Cerebellar nuclear complex (tissue), 1 donor: Measurements from ENCODE around the gene RHOA.
"Not testable (repeated sequence)": the region's sequence is repeated elsewhere in the genome, so short reads cannot be mapped to it uniquely, and the experiment has no call there.

ENCODE experiments used
- DNase-seq, 2 experiments: peaks; one replicate each; lab custom pipeline; 2025; lab: John Stamatoyannopoulos, UW

RHOA gene

DNA sequence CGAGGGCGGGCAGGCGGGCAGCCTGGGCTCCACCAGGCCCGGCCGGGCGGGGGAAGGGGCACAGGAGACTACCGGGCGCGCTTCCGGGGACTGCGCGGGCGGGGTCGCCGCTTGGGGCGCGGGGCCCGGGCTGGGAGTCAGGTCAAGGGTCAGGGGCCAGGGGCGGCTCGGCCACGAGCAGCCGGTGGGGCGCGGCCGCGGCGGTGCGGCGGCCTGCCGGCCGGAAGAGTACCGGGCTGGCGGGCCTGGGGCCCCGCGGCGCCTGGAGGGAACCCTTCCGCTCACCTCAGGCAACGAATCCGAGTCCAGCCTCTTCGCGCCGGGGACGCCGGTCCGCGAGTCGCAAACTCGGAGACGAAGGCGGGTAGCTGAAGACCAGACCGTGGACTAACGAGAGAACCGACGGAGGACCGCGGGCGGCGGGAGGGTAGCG is 225 bp downstream of the RHOA start:
- no peak for DNase-seq

DNA sequence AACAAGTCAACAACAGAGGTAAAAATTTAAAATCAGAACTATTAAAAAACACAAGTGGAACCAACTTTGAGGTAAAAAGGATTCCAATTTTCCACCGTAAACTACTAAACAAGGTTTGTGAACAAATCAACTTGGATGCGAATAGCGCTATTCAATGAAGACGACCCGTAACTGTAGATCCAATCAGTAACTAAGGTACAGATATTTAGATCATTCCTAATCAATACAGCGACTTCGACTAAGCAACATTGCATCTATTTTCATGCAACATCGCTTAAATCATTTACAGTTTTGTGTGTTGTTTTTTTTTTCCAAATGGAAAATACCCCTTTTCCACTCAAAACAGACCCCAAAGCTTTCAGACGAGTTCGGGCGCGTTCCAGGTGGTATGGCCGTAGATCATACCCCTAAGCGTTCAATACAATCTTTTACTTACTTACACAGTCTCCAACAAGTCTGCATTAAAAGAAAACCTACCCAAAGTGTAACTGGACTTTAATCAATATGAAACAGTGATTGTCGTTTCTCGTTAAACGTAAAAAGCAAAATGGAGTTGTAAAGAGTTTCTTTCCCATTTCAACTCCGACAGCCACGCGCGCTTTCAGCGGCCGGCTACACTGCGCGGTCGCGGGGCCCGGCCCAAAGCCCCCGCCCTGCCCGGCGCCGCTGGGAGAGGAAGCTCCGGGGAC is 786 bp downstream of the RHOA start:
- no peak for DNase-seq

DNA sequence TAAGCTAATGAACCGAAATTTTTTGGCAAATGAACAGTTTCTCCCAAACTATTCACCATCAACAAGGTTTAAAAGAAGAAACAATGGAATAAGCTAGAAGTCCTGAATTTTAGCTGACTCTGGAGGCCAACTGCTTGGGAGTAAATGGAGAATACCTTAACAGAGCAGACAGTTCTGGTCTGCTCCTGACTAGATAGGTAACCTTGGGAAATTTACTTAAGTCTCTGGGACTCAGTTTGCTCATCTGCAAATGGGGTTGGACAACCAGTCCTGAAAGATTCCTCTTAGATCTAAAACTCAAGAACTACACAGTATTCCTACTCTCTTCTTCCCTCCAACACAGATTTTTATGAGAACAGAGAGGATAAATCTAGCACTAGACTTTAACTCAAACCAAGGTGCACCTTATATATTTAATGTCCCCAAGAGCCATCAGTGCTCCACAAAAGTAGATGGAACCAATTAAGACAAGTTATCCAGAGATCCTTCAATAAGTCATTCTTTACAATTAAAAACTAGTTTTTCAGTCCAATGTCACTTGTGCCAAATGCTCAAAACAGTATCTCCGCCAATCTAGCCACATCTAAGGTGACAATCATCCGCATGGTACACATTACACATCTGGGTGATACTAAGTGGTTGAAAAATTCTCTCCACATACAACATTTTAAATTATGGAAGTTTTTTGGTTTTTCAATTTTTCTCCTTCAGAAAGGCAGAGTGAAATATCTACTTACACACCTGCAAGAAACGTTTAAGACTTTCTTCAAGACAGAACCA is 1.5 kb downstream of the RHOA start:
- DNase-seq, result no peak

DNA sequence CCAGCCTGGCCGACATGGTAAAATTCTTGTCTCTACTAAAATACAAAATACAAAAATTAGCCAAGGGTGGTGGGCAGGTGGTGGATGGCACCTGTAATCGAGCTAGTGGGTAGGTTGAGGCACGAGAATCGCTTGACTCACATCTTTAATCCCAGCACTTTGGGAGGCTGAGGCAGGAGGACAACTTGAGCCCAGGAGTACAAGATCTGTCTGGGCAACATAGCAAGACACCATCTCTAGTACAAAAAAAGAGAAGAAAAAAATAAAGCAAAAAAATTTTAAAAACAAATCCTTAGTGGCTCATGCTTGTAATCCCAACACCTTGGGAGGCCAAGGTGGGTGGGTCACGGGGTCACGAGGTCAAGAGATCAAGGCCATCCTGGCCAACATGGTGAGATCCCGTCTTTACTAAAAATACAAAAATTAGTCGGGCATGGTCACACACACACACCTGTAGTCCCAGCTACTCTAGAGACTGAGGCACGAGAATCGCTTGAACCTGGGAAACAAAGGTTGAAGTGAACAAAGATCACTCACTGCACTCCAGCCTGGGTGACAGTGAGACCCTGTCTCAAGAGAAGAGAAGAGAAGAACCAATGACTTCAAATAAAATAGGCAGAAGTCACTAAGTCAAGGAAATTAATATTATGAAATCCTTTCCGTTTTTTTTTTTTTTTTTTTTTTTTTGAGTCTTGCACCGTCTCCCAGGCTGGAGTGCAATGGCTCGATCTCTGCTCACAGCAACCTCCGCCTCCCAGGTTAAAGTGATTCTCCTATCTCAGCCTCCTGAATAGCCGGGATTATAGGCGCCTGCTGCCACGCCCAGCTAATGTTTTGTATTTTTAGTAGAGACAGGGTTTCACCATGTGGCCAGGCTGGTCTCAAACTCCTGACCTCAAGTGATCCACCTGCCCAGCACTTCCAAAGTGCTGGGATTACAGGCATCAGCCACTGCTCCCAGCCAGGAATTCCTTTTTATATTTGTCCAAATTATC is 4.9 kb downstream of the RHOA start:
- DNase-seq, result no peak

DNA sequence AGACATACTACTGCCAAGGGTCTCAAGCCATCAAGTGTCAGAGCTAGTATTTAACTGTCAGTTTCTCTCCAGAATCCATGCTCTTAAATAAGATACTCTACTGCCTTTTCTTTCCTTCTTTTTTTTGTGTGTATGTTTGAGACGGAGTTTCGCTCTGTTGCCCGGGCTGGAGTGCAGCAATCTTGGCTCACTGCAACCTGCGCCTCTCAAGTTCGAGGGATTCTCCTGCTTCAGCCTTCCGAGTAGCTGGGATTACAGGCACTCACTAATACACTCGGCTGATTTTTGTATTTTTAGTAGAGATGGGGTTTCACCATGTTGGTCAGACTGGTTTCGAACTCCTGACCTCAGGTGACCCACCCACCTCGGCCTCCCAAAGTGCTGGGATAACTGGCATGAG is 6.2 kb downstream of the RHOA start:
- not testable (repeated sequence) for DNase-seq

DNA sequence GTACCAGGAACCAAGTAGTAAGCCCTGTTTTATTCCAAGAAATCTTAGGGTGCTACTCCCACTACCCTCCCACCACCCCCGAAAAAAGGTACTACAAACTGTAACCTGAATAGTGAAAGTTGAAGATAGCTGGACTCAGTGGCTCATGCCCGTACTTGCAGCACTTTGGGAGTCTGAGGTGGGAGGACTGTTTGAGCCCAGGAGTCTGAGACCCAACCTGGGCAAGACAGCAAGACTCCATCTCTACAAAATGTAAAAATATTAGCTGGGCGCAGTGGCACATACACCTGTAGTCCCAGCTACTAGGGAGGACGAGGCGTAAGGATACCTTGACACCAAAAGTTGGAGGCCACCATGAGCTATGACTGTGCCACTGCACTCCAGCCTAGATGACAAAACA is 7.9 kb downstream of the RHOA start:
- no peak for DNase-seq

DNA sequence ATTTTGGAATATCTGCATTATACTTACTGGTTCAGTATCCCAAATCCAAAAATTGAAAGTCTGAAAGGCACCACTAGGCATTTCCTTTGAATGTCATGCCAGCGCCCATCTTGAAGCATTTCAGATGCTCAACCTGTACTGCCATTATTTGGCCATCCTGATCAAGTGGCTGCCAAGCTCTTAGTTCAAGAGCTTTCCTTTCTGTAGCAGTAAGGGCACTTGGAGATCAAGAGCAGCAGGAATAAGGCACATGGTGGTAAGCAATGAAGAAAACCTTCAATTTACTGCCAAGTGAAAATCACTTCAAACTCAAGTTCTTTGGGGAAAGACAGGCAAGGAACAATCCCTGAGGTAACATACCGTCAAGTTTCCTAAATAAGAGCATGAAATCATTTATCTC is 10.0 kb downstream of the RHOA start:
- DNase-seq, result no peak

DNA sequence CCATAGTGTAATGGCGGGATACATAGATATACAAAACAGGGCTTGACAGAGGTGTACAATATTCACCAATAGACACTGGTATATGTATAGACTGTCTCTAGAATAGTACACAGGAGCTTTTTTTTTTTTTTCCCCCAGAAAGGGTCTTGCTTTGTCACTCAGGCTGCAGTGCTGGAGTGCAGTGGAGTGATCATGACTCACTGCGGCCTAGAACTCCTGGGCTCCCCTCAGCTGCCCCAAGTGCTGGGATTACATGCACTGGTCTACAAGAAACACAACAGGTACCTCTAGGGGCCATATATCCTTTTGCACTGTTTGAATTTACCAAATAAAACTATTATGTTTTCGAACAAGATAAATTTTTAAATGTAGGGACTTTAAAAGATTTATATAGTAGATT is 12.3 kb downstream of the RHOA start:
- DNase-seq, result no peak

DNA sequence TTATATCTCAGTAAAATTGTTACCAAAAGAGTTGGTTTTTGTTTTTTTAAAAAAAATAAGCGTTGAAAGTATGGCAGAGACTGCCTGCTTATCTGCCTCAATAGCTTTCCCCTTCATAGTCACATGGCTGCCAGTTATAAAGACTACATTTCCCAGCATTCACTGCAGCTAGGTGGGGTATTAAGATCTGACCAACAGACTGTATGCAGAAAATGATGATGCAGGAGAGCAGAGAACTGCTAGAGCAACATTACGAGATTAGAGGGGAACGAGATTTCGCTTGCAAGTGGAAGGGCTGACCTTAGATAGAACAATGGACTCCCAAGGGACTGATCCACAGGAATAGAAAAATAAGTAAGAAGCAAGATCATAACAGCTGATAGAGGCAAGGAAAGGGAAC is 14.3 kb downstream of the RHOA start:
- no peak for DNase-seq

DNA sequence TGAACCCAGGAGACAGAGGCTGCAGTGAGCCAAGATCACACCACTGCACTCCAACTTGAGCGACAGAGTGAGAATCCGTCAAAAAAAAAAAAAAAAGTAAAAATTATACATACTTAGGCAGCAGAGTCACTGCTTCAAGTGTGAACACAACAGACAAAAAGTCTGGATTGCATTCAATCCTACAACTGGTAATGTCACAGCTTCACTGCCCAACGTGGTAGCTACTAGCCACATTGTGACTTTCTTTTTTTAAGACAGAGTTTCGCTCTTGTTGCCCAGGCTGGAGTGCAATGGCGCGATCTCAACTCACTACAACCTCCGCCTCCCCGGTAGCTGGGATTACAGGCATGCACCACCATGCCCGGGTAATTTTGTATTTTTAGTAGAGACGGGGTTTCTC is 20.5 kb downstream of the RHOA start:
- not testable (repeated sequence) for DNase-seq

DNA sequence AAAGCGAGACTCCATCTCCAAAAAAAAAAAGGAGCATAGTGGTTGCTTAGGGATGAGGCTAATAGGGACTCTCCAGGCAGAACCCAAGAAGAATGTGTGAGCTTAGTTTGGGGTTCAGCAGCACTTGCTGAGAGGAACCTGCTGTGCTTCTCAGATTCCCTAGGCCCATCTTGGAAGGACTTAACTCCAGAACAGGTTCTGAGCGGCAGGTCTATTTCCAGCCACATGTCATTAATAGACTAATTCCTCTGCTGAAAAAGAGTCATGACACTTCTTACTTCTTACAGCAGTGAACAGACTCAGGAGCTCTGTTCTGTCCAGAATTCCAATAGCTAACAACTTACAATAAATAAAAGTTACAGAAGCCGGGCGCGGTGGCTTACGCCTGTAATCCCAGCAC is 22.5 kb downstream of the RHOA start:
- DNase-seq, result no peak

DNA sequence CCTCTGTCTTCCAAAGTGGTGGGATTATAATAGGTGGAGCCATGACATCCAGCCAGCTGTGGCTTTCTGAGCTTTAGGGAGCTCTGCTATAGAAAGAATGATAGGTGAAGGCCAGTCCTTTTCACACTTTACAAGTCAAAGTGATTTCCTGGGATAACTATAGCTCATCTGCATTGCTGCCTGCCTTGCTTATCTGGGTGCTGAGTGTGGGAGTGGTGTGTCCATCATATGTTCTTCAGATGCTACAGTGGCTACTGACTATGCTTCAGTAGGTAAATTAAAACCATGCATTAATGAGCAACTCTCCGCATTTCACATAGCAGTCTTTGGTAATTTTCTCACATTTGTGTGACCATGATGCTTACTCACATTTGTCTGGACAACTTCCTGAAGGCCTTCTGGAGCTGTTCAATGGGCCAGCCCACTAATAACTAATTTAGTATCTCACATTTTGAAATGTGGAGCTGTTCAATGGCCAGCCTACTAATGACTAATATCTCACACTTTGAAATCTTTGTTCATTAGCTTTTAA is 23.4 kb downstream of the RHOA start:
- DNase-seq, result no peak

DNA sequence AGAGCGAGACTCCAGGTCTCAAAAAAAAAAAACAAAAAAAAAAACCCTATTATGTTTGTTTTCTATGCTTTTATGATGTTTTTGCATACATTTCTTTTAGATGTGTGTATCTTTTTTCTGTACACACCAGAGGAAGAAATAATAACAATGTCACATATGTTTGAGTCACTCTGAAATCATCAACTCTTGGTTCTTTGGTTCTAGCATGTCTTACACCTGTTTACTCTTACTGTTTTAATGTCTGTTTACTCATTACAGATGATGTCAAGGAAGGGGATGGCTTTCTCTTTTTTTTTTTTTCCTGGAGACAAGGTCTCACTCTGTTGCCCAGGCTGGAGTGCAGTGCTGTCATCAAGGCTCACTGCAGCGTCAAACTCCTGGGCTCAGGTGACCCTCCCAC is 24.1 kb downstream of the RHOA start:
- DNase-seq, result no peak

DNA sequence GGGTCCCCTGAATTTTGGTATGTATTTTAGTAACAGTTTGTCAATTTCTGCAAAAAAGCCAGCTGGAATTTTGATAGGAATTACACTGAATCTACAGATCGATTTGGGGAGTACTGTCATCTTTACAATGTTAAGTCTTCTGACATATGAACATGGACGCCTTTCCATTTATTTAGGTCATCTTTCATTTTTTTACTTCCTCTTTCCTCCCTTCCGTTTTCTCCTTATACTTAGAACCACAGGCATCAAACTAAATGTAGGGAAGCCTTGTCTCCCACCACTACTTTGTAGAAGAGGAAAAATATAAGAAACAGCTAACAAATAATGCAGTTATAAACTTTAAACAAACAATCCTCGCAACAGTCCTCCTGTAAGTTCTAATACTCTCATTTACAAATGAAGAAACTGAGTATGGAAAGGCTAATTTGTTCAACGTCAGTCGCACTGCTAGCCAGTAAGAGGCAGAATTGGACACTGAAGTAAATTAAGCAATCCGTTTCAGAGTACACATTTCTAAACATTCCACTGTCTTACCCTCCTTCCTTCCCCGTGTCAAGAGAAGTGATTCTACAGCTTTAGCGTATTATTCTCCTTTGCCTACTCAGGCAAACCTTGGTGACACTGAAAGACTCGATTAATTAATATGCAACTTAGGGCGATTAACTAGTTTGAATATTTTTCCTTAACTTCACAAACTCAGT is 25.6 kb downstream of the RHOA start:
- DNase-seq, result no peak

DNA sequence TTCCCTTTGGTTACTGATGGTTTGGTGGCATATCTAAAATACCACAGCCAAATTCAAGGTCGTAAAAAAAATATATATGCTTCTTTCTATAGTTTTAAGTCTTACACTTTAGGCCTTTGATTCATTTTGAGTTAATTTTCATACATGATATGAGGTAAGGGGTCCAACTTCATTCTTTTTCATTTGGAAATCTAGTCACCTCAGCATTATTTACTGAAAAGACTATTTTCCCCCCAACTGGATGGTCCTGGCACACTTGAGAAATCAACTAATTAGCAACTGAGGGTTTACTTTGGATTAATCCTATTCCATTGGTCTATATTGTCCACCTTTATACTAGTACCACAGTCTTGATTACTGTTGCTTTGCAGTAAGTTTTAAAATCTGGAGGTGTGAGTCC is 26.2 kb downstream of the RHOA start:
- no peak for DNase-seq

DNA sequence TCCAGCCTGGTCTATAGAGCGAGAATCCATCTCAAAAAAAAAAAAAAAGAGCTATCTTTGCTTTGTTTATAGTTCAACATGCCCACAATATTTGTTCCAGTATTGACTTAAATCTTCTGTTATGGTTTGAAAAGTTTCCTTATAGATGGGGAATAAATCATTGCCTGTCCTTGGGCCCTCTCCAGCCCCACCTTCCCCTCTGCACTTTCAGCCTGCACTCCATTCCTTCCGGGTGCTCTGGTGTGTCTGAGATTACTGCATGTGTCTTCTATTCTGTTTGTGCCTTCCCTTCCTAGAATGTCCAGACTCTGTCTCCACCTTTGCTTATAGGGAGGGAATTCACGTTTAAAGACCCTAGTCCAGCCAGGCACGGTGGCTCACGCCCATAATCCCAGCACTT is 28.4 kb downstream of the RHOA start:
- DNase-seq, result no peak

DNA sequence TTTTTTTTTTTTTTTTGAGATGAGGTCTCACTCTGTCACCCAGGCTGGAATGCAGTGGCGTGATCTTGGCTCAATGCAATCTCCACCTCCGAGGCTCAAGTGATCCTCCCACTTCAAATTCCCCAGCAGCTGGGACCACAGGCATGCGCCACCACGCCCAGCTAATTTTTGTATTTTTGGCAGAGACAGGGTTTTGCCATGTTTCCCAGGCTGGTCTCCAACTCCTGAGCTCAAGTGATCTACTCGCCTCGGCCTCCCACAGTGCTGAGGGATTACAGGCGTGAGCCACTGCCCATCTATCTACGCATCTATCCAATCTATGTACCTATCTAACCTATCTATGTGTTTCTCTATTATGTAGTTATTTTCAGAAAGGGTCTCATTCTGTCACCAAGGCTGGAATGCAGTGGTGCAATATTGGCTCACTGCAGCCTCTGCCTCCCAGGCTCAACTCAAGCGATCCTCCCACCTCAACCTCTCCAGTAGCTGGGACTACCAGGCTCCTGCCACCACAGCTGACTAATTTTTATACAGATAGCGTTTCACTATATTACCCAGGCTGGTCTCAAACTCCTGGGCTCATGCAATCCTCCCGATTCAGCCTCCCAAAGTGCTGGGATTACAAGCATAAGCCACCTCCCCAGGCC is 33.4 kb downstream of the RHOA start:
- no peak for DNase-seq

DNA sequence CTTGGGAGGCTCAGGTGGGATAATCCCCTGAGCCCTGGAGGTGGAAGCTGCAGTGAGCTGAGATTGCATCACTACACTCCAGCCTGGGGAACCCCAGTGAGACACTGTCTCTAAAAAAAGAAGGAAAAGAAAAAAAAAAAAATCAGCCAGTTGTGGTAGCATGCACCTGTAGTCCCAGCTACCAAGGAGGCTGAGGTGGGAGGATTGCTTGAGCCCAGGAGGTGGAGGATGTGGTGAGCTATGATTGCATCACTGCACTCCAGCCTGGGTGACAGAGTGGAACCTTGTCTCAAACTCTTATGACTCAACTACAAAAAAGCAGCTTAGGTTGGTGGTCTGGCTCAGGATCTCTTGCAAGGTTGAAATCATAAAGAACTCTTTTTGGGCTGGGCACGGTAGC is 34.3 kb downstream of the RHOA start:
- no peak for DNase-seq

DNA sequence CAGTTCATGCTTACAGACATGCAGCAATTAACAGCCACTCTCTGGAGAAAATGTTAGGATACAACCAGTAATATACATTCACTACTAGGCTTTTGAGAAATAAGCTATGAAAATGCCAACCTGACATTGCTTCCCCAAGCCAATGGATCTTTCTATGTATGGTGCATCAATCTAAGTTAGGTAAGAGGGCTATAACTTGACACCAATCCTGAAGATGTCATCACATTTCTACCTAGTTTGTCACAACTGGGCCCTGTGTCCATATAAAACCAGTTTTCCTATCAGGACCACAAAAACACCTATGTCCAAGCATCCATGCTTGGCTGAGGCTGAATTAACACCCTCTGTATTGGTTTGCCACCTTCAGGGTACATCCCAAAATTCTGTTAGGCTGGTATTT is 39.8 kb downstream of the RHOA start:
- no peak for DNase-seq

DNA sequence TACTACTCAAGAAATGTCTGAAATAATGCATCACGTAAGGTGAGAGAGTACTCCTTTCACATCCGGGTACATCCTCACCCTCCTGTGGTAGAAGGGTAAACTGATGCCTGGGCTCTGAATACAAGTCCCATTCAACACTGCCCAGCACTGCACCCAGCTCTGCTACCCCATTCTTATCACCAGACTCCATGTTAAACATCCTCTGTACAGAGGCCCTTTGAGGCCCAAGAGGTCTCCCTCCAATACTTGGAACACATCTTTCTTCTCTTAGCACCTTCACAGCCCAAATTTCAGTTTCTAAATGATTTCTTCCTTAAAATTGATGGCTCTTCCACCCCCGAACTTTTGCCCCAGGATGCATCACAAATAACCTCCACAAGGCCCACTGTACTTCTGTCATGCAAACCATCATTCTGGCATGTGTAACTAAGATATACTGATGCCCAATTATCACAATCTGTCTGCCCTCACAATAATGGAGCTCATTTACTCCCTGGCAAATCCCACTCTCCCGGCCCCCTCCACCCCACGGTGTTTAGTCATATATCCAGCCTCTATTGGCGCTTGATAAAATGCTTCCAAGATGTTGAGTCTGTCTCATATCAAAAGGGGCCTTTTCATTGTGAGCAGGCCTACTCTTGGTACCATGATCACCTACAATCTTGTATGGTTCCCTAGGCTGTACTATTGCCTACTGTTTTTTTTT is 41.0 kb downstream of the RHOA start:
- DNase-seq, result no peak
